RWPE1 (cell line): ENCODE measurements around the gene VTI1A.
A peak's percentile ranks its signal among the peaks of the same experiment; 100 is the strongest.

ENCODE experiments used
- CTCF ChIA-PET: fragments of 350-600 bp; sonication (Branson Sonifier 250); formaldehyde crosslinking; extraction: SDS; loops from one replicate; lab custom pipeline; 2021; lab: Yijun Ruan, JAX
- POLR2A ChIA-PET: fragments of 400-600 bp; formaldehyde crosslinking; extraction: SDS; loops from one replicate; lab custom pipeline; 2020; ENCODE audit warnings: antibody characterized with exemption; ENCODE audit not compliant: low non-redundant PET; lab: Yijun Ruan, JAX
- DNase-seq: peaks from one replicate; pipeline ENCODE4 v3.0.0; 2012; ENCODE audit warnings: low spot score
- H3K27ac ChIP-seq: fragments of 450-650 bp; 2 replicates; pipeline ENCODE4 v1.5.1; 2017
- TF ChIP-seq, protein P1 (sequence below): fragments of 450-650 bp; conservative IDR thresholded peaks from 2 replicates; pipeline ENCODE4 v1.5.1; 2017; ENCODE audit warnings: low read depth, mild to moderate bottlenecking

The VTI1A gene

DNA sequence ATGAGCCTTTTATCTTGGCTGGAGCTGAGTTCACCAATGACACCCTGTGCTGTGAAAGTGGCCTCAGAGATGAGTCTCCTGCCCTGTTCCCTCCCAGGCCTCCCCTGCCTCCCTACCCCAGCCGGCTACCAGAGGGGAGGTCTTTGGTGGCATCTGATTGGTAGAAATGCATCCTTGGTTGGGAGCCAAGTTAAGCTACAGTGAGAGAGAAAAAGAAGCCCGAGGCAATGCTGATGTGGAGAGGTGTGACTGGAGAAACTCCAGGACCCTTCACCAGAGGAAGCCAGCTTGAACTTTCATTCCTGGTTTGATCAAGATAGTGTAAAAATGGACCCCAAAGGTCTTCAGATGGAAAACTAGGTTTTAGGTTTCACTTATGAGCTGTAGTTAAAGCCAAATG, 311.9 kb downstream of the VTI1A start:
- CTCF ChIA-PET = no interaction called here
- H3K27ac ChIP-seq = no peak overlapping the region
- DNase-seq = no peak
- TF ChIP-seq, protein P1, sequence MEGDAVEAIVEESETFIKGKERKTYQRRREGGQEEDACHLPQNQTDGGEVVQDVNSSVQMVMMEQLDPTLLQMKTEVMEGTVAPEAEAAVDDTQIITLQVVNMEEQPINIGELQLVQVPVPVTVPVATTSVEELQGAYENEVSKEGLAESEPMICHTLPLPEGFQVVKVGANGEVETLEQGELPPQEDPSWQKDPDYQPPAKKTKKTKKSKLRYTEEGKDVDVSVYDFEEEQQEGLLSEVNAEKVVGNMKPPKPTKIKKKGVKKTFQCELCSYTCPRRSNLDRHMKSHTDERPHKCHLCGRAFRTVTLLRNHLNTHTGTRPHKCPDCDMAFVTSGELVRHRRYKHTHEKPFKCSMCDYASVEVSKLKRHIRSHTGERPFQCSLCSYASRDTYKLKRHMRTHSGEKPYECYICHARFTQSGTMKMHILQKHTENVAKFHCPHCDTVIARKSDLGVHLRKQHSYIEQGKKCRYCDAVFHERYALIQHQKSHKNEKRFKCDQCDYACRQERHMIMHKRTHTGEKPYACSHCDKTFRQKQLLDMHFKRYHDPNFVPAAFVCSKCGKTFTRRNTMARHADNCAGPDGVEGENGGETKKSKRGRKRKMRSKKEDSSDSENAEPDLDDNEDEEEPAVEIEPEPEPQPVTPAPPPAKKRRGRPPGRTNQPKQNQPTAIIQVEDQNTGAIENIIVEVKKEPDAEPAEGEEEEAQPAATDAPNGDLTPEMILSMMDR = no peak
- POLR2A ChIA-PET = interaction anchor here (0.6 kb wide), 1 partner anchor 24 kb away, joined by 3 read pairs; no protein-coding TSS in a partner anchor

DNA sequence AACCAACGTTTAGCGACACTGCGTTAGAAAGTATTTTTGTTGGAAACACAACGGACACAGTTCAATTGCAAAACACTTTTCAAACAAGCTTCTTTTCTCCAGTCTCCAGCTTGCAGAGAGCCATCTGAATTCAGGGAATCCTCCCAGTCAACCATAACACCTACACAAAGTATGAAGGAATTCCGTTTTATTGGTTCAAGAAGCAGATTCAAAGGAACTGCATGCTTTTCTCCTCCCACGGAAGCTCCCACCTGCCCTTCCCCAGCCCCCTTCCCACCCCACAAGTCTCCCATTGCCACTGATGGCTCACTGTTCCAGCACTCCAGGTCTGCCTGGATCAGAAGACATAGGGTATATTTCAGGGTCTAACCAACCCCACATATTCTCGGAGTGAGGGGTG, 312.5 kb downstream of the VTI1A start:
- CTCF ChIA-PET = no interaction called here
- TF ChIP-seq, protein P1 = no peak
- POLR2A ChIA-PET = interaction anchor here (0.6 kb wide), 1 partner anchor 24 kb away, joined by 3 read pairs; no protein-coding TSS in a partner anchor
- H3K27ac ChIP-seq = no peak overlapping the region
- DNase-seq = no peak

DNA sequence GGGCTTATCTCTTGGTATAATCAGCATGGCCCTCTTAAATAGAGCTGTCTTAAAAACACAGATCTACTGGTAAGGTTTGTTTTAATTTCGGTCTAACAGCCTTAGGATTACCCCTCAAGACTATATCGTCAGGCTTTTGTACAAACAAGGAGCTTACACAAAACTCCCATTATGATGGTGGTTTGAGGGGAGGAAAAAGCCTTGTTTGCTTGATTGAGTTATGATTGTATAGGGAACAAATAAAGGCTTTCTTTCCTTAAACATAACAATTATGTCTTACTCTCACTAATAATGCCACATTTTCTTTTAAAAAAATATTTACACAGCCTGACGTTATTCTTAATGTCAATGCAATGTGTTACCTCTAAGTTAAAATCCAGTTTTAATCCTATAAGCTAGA, 314.2 kb downstream of the VTI1A start:
- CTCF ChIA-PET = interaction anchor here (0.7 kb wide), 1 partner anchor 217 kb away, joined by 3 read pairs; no protein-coding TSS in a partner anchor
- no peak for DNase-seq
- TF ChIP-seq, protein P1 = no peak
- POLR2A ChIA-PET = no interaction called here
- H3K27ac ChIP-seq = no peak overlapping the region

GRCh38 chr10:112763916-112764520, 317.0 kb downstream of the VTI1A start:
- H3K27ac ChIP-seq = no peak overlapping the region
- DNase-seq = no peak
- TF ChIP-seq, protein P1 = no peak
- ChIA-PET CTCF (interaction anchor here (1.1 kb wide), 1 partner anchor 13 kb away, joined by 3 read pairs; no protein-coding TSS in a partner anchor), POLR2A (no interaction called here)

- TF ChIP-seq, protein P1 = no peak
- CTCF ChIA-PET = interaction anchor here (0.7 kb wide), 1 partner anchor 131 kb away, joined by 3 read pairs; no protein-coding TSS in a partner anchor
- no peak for DNase-seq
- H3K27ac ChIP-seq = no peak overlapping the region
- POLR2A ChIA-PET = no interaction called here
These were observed 318.8 kb downstream of the VTI1A start for GRCh38 chr10:112765717-112766235.

DNA sequence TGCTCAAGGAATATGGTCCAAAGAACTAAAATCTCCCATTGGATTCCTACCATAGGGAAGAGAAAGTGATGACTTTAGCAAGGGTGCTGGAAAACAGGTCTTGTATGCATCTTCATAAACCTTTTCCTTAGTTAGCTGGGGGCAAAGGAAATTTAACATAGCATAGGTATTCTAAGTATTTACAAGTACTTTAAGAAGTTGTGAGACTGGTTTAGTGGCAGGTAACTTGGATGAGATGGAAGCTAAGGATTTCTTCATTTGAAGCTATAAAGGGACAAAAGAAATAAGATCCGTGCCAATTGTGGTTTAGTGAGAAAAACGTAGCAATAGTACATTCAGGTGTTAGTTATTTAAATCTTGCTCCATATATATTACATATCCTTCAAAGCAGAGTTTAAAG, 319.6 kb downstream of the VTI1A start:
- ChIA-PET POLR2A (no interaction called here), CTCF (no interaction called here)
- TF ChIP-seq, protein P1 = no peak
- DNase-seq = peak; percentile 58
- H3K27ac ChIP-seq = no peak overlapping the region
